Stimulated activated CD4-positive, alpha-beta T cell treated with anti-CD3 and anti-CD28 coated beads, TNF-alpha, amount 100 ng/mL, for 4 hours (primary cell): ENCODE results near the gene SPATA7.

Source experiments
- DNase-seq, 3 experiments: peaks; one replicate each; pipeline ENCODE4 v3.0.0-alpha.2; 2020; ENCODE audit warnings: low read depth in 3 of 3

The SPATA7 gene

DNA sequence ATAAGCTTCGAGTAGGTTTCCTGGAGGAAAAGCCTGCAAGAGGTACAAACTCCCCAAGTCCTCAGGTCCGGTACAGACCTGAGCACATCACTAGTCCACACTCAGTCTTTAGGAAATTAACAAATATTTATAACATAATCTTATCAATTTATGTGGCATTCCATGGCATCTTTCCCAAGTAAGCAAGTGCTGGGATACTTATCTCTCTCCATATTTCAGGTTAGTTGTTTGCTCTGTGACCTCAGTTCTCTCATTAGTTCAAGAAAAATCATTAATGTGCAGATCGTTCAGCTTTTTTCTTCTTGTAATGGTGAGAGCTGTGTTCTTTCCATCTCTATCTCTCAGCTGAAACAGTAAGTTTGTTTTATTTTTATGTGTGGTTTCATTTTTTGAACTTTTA, 34.7 kb downstream of the SPATA7 start:
- no peak for DNase-seq

- no peak for DNase-seq
These were observed 35.8 kb downstream of the SPATA7 start for GRCh38 chr14:88421286-88421685.

GRCh38 chr14:88422047-88422446, 36.6 kb downstream of the SPATA7 start:
- no peak for DNase-seq

GRCh38 chr14:88422919-88423650, 37.6 kb downstream of the SPATA7 start:
- no peak for DNase-seq

GRCh38 chr14:88424573-88424972, 39.1 kb downstream of the SPATA7 start:
- no peak for DNase-seq

DNA sequence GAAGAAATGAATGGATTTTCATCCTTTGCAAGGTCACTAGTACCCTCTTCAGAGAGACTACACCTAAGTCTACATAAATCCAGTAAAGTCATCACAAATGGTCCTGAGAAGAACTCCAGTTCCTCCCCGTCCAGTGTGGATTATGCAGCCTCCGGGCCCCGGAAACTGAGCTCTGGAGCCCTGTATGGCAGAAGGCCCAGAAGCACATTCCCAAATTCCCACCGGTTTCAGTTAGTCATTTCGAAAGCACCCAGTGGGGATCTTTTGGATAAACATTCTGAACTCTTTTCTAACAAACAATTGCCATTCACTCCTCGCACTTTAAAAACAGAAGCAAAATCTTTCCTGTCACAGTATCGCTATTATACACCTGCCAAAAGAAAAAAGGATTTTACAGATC, 40.8 kb downstream of the SPATA7 start:
- DNase-seq: no peak

DNA sequence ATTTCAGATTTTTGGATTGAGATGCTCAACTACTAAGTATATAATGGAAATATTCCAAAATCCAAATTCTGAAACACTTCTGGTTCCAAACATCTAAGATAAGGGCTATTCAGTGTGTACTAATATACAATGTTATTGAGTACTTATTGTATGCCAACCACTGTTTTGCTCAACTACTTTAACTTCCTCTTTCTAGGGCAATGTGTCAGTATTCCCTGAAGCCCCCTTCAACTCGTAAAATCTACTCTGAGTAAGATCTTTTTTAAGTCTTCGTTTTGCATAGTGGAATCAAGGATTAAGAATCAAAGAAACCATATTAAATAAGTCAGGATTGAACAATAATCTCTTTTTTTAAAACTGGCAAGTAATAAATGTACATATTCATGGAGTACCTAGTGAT, 45.5 kb downstream of the SPATA7 start:
- no peak for DNase-seq

GRCh38 chr14:88437658-88438057, 52.2 kb downstream of the SPATA7 start:
- DNase-seq: no peak

- no peak for DNase-seq
These were observed 53.6 kb downstream of the SPATA7 start for GRCh38 chr14:88439088-88439487.

- DNase-seq: no peak
These were observed 66.8 kb downstream of the SPATA7 start for GRCh38 chr14:88452231-88452630.

- DNase-seq: no peak
These were observed 69.4 kb downstream of the SPATA7 start for GRCh38 chr14:88454886-88455285.

DNA sequence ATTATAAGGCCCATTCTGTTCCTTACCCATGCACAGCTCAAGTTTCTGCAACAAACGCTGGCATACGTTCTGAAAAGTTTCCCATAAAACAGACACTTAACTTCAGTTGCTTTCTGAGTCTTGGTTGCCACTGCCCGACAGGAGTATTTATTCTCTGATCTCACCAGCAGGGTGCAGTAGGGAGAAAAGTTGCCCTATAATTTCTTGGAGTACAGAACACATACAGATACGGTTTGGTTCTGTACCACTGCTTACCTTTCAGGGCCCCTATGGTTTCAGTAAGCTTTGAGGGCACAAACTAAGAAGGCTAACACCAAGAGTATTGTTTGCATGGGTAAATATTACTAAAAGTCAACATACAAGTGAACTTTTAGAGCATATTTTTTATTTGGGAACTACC, 77.9 kb downstream of the SPATA7 start:
- no peak for DNase-seq

DNA sequence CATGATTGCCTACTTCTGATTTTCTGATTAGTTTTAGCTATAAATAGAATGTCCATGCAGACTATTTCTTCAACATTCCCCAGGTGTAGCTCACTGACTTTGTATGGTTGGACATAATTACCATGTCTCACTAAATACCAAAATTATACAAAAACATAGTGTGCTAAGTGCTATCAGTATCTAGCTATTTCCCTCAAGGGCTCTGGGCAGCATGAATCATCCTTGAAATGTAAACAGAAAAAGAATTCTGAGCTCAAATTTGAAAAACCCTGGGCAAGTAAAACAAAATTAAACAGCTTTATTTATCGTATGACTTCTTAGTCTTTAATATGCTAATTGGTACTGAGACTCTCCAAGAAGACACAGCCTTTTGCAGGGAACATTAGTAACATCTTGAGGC, 82.9 kb downstream of the SPATA7 start:
- no peak for DNase-seq

DNA sequence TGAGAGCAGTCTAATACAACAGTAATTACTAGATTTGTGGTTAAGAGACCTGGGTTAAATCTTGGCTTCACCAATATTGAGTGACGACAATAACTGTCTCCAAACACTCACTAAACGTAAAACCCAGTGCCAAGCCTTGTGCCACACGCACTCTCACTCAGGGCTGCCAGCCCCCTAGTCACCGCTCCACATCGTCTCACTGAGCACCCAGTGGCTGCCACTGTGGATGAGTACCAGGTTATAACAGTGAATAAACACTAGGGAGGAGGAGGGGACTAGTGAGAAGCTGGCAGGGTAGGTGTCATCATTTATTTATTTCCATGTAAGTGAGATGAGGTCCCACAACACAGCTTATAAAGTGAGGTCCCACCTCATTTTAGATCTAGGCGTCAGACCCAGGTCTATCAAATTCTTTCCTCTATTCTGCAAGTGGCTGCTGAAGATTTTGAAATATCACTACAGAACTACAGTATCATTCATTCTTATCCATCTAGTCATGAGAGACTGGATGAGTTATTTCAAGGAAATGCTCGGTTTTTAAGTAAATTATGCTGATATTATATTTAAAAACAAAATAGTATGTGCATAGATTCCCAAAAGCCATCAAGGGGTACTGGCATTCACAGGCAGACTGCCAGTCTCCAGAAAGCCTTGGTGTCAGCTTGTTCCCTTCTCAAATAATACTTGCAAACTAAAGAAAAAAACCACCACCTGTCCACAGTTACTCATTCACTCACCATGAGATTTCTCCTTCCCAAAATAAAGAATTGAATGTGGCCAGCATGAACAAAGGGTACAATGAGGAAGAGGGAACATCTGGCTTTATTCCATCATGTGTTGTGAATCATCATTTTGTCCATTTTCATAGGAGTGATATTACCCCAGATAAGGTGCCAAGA, 85.3 kb downstream of the SPATA7 start:
- DNase-seq: no peak

DNA sequence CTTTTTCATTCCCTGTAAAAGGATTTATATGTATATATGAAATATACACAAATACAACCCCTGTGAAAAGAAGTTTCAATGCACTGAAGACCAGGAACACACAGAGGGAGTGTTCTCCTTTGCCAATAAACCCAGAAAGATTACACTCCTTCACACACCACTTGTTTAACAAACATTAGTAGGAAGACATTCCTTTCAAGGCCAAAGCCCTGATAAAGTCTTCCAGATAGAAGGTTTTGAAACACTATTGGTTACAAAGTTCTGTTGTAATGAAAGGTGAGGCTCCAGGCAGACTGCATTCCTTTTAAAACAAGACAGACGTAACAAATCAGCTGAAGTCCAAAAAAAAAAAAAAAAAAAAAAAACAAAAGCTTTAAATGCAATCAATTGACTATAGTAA, 88.3 kb downstream of the SPATA7 start:
- no peak for DNase-seq

- DNase-seq: no peak
These were observed 90.8 kb downstream of the SPATA7 start for GRCh38 chr14:88476214-88476774.

- DNase-seq: no peak
These were observed 91.4 kb downstream of the SPATA7 start for GRCh38 chr14:88476825-88477224.

DNA sequence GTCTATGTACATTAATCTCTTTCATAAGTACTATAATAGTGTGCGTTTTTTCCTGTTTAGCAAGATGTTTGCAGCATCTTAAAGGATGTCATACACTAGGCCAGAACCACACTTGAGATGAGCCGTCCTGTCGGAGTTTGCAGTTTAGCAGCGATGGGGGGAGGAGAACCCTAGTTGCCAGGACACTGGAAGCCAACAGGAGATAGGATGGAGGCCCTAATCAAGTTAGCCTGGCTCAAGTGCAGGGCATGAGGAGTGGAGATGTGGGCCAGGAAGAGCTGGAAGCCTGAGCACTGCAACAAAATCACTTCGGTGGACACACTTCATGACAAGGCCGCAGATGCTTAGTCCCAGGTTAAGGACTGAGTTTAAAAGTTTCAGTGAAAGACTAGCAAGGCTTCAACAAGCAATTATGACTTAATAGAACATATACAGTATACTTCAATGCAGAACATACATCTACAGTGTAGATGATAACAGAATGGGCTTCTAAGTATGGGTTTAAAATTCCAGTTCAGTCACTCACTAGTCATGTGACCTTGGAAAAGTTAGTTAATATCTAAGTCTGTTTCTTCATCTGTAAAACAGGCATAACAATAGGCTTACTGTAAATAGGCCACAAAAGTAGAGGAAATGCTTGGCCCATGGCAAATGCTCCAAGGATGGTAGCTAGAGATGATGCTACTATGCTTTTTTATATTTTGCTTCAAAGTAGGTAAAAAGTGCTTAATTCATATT, 92.2 kb downstream of the SPATA7 start:
- no peak for DNase-seq

DNA sequence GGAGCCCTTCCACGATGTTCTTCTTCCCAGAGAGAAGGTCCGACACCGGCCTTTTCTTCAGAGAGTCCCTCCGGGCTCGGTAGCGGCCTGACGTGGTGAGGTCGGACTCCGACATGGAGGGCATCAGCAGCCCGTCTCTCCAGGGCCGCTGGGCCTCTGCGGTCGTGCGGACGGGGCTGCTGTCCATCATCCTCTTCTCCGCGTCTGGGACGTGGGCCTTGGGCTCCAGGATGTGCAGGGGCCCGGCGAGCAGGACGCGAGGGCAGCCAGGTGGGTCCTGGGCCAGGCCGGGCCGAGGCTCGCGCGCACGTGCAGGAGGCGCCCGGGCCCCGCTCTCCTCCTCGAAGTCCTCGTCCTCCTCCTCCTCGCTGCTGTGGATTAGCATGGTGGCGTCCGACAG, 93.5 kb downstream of the SPATA7 start:
- no peak for DNase-seq

- no peak for DNase-seq
These were observed 94.1 kb downstream of the SPATA7 start for GRCh38 chr14:88479574-88479987.

DNA sequence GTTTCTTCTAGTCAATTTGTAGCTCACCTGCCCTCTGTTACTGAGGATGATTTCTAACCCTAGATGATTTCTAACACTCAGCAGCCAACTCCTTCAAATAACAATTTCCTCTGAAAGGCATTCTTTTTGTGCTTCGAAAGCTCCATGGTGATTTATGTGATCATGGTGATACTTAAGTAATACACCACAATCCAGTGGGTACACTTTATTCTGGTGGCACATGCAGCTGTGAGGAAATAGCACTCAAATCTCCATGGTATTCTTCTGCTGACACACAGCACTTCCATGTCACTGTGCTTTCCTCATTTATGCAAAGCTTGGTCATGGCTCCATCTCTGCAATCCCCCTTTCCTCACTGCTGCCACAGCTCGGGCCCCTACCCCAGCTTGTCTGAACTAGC, 95.6 kb downstream of the SPATA7 start:
- DNase-seq: no peak

GRCh38 chr14:88481794-88482193, 96.3 kb downstream of the SPATA7 start:
- DNase-seq: no peak
